Dermis blood vessel endothelial cell (primary cell): ENCODE results near the gene TEF. TPM values are rescaled to one million over a fixed set of nuclear protein-coding genes. Genes with fewer than 3 reads are reported as not detected.
"Not testable (repeated sequence)": the region's sequence is repeated elsewhere in the genome, so short reads cannot be mapped to it uniquely, and the experiment has no call there.

Experiments
- DNase-seq: peaks from one replicate; pipeline ENCODE4 v3.0.0; 2010
- total RNA-seq: library from RNA; depleted of rRNA; stranded (reverse); fragments of >200 nt; gene quantifications from 2 replicates; pipeline ENCODE4 v1.2.3, GENCODE V29; 2014

TEF gene
- total RNA-seq, 1 donor from 2014 or later = 4.3 TPM

DNA sequence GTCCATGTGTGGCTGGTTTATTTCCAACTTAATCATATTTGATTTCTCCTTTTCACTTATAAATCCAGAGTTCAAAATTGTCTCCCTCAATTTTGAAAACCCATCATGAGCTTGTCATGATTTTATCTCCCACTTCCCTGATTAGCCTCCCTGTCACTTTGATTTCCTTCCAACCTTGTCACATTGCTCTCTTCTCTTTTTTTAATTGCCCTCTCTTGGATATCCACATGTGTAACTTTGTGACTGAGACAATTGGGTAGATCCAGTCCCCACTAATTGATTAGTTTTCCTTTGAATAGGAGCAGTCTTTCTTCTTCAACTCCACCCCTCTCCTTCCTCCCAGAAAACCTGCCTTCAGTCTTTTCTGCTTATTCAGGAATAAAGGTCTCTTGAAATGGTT, 2.4 kb downstream of the TEF start:
- DNase-seq = no peak

DNA sequence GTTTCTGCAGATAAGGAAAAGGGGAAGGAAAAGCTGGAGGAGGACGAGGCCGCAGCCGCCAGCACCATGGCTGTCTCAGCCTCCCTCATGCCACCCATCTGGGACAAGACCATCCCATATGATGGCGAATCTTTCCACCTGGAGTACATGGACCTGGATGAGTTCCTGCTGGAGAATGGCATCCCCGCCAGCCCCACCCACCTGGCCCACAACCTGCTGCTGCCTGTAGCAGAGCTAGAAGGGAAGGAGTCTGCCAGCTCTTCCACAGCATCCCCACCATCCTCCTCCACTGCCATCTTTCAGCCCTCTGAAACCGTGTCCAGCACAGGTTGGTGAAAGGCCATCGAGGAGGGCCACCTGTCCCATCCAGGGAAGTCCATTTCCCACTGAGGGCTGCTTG, 5.6 kb downstream of the TEF start:
- DNase-seq = no peak

DNA sequence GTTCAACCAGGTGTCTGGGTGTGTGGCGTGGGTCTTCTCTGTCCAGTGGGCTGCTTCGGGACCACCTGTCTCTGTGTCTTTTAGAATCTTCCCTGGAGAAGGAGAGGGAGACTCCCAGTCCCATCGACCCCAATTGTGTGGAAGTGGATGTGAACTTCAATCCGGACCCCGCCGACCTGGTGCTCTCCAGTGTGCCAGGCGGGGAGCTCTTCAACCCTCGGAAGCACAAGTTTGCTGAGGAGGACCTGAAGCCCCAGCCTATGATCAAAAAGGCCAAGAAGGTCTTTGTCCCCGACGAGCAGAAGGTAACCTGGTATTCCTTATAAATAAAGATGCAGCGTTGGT, 12.2 kb downstream of the TEF start:
- DNase-seq = no peak

DNA sequence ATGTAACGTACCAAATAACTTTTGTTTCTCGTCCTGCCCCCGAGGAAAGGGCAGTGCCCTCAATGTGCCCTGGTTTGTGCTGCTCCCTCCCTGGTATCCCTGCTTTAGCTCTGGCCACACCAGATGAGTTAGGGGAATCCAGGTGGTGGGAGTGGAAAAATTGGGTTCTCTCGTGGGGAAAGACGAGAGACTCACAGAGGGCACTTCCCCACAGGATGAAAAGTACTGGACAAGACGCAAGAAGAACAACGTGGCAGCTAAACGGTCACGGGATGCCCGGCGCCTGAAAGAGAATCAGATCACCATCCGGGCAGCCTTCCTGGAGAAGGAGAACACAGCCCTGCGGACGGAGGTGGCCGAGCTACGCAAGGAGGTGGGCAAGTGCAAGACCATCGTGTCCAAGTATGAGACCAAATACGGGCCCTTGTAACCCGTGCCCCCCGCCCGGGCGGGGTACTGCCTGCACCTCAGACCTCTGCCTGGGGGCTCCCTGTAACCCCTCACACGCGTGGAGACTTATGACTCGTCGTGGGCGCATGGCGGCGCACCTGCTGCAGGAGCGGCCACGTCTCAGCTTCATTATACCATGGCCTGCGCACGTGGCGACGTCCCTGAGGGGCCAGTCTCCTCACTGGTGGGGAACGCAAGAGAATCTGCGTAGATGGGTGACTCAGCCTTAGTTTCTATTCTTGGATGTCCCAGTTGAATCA, 13.9 kb downstream of the TEF start:
- DNase-seq = no peak

DNA sequence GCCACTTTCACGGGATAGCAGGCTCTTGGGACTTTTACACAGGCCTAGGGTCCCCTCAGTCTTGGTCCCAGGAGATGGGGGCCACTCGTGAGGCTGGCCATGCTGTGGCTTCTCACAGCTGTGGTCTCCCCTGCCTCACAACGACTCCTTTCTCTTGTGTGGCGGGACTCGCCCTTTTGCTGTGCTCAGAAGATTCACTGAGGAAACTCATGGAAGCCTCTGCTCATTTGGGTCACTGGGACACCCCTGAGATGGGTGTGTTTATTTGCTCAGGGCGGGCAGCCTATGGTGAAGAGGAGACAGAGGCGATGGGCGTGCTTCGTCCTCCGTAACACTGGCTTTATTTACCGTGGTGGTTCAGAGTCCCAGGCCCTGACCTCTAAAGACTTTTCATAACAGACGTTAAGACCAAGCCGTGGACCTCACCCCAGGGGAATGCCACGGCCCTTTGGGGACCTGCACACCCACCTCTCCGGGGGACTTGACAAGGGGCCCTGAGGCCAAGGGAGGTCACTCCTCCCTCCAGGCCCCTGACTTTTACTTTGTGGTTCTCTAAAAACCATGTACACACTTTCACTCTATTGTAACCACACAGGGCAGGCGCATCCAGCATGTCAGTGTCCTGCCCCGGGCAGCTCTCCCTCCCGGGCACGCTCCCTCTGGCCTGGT, 15.5 kb downstream of the TEF start:
- DNase-seq = no peak

DNA sequence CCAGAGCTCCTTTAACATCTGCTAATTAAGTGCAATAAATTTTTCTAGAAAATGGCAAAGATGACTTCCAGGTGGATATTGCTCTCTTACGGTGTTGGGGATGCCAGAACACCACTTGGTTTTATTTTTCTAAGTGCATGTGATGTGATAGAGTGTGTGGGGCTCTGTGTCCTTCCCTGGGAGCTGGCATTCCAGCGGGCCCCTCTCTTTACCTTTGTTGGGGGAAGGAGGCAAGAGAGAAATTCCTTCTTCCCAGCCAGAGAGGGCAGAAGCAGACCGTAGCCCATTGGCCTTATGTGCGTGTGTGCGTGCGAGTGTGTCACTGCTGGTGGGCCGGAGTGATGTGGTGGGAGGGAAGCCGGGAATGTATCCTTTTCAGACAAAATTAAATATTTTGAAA, 17.2 kb downstream of the TEF start:
- DNase-seq = no peak

DNA sequence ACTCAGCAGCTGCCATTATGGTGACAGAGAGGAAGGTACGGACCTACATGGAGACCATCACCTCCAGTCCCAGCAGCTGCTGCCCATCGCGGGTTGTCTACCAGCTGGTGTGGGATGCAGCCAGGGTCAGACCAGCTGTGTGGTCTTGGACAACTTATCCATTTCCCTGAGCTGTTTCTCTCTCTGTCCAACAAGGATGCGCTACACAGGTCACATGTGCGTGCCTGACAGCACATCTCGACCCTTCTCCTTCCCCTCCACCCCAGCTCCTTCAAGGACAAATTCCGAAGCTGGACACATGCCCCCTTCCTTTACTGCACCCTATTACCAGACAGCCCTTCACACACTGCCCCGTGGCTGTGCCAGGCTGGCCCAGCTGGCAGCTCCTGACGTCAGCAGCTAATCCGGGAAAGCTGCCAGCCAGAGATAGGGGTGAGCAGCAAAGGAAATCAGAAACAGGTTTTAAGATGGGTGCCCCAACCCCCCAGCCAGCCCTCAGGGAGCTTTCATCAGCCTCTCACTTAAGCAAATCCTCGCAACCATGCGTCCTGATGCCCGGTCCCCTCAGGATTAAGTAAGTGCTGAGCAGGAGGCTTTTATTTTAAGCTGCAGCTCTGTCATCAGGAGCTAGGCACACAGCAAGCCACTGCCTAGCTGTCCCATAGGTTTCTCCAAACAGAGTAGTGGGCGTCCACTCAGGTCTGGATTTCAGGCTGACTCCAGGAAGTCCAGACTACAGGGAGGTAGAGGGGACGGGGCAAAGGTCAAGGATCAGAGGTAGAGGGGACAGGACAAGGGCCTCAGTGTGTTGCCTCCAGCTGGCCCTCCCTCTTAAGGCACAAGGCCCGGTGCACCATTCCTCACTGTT, 20.3 kb downstream of the TEF start:
- DNase-seq = peak; percentile 36

DNA sequence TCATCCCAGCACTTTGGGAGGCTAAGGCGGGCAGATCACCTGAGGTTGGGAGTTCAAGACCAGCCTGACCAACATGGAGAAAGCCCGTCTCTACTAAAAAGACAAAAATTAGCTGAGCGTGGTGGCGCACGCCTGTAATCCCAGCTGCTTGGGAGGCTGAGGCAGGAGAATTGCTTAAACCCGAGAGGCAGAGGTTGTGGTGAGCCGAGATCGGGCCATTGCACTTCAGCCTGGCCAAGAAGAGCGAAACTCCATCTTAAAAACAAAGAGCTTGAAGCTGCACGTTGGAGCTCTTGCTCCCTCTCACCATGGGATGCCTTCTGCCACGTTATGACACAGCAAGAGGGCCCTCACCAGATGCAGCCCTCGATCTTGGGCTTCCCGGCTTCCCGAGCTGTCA, 21.1 kb downstream of the TEF start:
- not testable (repeated sequence) for DNase-seq

DNA sequence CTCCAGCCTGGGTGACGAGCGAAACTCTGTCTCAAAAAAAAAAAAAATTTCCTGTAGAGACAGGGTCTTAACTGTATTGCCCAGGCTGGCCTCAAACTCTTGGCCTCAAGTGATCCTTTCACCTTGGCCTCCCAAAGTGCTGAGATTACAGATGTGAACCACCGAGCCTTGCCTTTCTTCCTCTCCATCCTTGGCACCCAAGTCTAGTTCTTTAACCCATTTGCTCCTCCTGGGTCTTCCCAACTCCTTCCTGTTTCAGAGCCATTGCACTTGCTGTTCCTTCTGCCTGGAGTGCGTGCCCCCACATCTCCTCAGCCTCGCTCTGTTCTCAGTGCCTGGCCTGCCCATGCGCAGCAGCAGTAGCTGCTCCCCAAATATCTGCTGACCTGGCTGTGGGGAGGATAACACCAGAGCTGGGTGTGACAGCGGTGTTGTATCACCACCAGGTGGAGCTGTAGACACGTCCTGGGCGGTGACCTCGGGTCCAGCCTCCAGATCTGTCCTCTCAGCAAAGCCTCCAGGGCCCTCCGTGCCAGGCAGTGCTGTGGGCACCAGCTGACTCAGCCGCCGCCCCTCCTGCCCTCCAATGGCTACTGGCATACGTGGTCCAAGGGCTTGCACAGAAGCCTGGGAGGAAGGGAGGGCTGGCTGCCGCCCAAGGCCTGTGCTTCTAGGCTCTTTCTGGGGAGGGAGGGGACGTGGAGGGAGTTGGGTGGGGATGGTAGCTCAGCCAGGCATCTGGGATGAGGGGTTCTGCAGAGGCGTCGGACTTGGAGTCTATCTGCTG, 22.0 kb downstream of the TEF start:
- peak; percentile 91 for DNase-seq

DNA sequence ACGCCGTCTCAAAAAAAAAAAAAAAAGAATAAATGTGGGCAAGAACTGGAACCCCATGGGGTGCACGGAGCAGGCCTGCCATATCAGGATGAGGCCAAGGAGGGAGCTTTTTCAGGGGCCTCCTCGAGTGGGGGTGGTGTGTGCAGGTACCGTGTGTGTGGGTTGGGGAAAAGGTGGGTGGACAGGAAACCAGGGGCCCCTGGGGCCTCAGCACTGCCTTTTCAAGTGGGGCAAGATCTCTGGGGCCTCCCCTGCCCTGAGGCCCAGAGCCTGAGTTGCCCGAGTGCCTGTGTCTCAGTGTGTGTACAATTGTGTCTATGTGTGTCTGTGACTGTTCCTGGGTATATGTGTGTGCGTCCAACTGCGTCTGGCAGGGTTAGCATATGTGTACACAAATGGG, 23.8 kb downstream of the TEF start:
- no peak for DNase-seq

DNA sequence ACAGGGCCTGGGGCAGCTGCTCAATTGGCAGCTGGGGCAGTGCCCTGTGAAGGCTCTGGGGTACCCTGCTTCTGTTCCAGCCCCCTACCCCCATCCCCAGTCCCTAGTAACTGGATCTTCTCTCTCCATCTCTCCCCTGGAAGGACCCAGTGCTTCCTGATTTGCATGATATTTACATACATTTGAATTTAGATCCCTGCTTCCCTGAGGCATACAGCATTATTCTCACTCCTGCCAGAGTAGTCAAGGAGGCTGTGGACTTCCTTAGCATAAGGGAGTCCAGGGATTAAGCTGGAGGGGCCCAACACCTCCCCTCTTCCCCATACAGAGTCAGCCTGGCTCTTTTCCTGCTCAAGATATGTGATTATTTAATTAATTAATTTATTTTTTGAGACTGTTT, 24.7 kb downstream of the TEF start:
- DNase-seq = no peak

DNA sequence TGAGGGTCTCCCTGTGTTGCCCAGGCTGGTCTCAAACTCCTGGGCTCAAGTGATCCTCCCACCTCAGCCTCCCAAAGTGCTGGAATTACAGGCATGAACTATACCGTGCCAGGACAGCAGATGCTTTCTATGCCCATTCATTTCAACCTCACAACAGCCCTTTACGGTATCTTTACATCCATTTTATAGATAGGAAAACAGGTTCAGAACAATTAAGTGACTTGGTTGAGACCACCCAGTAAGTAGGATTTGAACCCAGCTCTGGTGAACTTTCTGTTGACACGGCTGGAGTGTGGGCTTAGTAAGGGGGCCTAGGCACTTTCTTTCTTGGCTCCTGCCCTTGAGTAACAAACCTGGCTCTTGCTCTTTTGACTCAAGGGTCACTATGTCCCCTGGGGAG, 25.7 kb downstream of the TEF start:
- no peak for DNase-seq

DNA sequence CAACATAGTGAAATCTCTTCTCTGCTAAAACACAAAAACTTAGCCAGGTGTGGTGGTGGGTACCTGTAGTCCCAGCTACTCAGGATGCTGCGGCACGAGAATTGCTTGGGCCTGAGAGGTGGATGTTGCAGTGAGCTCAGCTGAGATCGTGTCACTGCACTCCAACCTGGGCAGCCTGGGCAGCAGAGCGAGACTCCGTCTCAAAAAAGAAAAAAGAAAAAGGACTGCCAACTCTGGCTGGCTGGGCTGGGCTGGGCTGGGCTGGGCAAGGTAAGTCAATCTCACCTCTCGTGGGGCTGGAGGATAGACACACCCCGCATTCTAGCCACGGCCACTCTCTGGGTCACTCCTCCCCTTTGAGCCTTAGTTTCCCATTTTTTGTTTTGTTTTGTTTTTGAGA, 26.9 kb downstream of the TEF start:
- DNase-seq = no peak

DNA sequence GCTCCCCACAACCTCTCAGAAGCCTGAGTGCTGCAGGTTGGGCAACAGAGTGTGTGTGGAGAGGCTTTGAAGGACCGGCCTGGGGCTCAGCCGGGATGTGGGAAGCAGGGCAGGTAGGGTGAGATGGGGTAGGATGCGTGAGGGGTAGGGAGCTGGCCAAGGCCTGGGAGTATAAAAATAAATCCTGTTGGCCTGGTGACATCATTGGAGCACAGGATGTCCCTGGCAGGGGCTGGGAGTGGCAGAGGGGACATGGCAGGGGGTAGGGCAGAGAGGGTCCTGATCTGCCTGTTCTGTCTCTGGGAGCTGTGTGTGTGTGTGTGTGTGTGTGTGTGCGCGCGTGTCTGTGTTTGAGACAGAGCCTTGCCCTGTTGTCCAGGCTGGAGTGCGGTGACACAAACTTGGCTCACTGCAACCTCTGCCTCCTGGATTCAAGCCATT, 28.6 kb downstream of the TEF start:
- DNase-seq = no peak

DNA sequence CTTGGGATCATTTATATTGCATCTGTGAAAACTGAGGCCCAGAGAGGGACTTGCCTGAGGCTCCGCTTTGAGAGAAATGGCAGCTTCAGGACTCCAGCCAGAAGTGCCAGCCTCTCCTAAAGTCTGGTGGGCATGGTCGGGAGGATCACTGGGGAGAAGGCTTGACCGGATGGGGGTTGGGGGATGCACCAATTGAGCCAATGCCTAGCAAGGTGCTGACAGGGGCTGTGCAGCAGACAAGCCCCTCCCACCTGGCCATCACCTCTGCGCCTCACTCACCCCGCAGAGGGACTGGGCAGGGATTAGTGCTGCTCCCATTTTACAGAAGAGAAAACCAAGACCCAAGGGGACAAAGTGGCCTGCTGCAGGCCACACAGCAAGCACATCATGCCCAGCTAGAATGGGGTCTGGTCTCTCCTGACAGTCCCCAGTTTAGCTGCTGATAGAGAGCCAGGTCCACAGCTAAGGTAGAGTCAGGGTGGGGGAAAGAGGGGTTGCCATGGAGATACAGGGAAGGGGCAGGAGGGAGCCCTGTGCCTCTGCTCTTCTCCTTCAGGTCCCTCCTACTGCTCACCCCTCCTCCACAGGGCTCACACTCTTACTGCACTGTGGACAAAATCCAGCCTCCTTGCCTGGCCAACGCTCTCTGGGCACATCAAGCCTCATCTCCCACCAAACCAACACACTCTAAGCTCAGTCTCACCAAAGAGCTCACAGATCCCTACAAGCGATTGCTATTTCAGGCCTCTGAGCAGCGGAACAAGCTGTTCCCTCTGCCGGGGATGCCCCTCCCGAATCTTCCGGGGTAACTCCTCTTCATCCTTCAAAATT, 29.5 kb downstream of the TEF start:
- no peak for DNase-seq

DNA sequence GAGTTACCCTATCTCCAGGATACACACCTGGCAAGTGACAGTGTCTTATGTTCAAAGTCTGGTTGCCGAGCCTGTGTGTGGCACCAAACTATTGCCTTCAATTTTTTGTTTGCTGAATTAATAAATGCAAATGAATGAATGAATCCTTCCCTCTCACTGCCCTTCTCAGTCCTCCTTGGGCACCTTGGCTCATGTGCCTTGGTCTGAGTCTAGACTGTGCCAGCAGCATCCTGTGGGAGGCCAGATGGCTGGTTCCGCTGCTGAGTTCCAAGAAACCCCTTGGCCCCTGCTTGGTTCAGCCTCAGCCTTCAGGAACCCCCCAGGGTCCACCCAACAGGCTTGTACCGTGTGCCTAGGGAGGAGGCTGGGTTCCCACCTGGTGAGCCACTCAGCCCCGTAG, 33.8 kb downstream of the TEF start:
- DNase-seq = no peak

DNA sequence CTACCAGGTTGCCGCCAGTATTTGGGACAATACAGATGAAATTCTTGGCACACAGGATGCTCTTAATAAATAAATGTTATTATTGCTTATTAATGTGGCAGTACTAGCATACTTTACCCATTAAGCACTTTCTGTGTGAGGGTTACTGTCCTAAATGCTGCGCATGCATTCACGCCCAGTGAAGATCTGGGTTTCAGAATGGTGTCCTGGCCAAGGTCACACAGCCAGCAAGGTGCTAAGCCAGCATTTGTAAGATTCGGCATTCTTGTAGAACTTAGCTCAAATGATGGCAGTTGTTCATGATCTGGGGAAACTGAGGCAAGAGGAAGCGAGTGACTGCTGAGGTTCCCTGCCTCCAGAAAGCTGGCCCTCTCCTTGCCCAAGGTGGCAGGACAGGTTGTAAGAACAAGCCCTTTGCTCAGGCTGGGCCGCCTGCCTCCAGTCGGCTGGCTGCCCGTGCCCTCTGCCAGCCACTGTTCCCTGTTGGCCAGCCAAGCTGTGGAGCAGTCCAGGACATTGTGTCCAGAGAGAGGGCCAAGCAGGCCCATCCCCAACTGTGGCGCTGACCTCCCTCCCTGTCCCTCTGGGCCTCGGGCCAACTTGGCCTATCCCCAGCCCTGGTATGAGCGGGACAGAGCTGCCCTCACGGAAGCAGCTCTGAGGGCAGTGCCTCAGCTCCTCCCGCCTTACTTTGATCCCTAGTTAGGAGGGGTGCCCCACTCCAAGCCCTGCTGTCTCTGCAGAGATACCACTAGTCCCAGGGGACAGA, 36.1 kb downstream of the TEF start:
- peak; percentile 44 for DNase-seq

DNA sequence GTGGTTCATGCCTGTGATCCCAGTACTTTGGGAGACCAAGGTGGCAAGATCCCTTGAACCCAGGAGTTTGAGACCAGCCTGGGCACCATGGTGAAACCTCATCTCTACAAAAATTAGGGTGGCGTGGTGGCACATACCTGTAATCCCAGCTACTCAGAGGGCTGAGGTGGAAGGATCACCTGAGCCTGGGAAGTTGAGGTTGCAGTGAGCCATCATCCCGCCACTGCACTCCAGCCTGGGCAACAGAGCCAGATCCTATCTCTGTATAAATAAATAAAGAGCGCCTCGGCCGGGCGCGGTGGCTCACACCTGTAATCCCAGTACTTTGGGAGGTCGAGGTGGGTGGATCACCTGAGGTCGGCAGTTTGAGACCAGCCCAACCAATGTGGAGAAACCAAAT, 37.0 kb downstream of the TEF start:
- DNase-seq = no peak

DNA sequence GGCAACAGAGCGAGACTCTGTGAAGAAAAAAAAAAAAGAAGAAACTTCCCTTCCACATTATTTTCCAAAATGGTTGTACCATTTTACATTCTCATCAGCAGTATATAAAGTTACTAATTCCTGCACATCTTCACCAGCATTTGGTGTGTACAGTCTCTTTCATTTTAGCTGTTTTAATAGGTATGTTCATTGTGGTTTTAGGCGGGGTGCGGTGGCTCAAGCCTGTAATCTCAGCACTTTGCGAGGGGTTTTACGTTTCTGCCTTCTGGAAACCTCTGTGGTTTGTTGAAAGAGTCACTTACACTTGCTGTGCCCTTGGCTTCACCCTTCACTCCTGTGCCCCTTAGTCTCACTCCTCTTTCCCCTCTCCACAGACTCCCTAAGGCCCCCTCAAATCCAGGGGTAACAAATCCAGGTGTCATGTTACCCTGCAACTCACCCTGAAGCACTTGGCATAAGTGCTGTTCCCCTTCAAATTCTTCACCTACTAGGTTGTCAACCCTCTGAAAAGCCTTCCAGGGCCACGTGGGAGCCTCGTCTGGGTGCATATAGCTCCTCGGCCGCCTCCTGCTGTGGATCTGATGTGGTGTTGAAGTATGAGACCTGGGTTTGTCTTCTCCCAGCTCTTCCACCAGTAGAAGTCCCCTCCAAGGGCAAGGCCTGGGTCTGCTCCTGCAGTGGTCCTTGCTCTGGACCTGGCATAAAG, 44.1 kb downstream of the TEF start:
- DNase-seq = no peak

DNA sequence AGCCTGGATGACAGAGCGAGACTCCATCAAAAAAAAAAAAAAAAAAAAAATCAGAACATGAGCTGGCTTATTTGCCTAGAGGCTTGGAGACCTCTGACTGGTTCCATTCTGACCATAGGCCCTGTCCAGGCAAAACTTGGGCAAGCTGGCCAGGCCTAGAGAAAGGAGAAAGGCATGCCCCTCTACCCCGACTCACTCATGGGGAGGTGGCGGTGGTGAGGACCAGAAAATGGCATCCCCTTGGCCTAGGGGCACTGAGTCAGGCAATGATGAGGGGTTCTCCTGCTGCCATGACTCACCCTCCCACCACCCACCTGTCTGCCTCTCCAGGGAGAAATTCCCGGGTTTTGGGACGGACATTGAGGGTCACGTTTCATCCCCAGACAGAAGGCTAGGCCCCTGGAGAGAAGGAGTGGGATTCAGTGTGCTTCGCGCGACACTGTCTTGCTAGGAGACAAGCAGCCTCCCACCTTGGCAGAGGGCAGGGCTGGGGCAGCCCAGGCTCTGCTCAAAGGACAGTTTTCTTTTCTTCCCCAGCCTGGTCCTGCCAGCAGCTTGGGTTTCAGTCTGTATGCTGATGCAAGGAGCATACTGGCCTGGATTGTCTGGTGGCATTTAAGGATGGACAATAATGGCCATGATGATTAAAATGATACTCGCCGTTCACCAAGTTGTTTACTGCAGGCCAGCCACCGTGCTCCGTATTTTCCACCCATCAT, 47.6 kb downstream of the TEF start:
- no peak for DNase-seq
